Lower leg skin (tissue), 3 donors: Measurements from ENCODE around the gene CNGA4.

Experiments used
- POLR2A ChIP-seq, 2 donors: fragments of 450-650 bp; IDR thresholded peaks; one replicate each; pipeline ENCODE4 v1.6.1; 2016 to 2017; ENCODE audit warnings: antibody characterized with exemption in 2 of 2, mild to moderate bottlenecking in 1 of 2, moderate library complexity in 1 of 2
- TF ChIP-seq, protein P1 (sequence below), 3 donors: fragments of 450-650 bp; IDR thresholded peaks; one replicate each; pipeline ENCODE4 v1.5.1; 2016; ENCODE audit warnings: antibody characterized with exemption in 3 of 3, mild to moderate bottlenecking in 3 of 3, moderate library complexity in 2 of 3

DNA sequence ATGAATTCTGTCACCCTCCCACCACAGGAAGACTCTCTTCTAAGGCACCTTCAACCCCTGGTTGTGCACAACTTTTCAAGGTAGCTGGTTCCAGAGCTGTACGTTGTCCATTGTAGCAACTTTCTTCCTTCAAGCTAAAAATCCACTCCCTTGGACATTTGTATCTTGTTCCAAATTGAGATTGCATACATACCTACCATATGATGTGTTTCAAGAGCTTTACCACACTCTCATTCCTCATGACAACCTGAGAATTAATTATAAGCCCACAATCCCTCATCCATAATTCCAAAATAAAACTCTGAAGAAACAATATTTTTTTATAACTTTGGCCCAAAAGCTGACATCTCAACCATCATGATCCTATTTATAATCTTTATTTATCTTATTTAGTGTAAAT lies 36.8 kb upstream of the CNGA4 start:
- TF ChIP-seq, protein P1, sequence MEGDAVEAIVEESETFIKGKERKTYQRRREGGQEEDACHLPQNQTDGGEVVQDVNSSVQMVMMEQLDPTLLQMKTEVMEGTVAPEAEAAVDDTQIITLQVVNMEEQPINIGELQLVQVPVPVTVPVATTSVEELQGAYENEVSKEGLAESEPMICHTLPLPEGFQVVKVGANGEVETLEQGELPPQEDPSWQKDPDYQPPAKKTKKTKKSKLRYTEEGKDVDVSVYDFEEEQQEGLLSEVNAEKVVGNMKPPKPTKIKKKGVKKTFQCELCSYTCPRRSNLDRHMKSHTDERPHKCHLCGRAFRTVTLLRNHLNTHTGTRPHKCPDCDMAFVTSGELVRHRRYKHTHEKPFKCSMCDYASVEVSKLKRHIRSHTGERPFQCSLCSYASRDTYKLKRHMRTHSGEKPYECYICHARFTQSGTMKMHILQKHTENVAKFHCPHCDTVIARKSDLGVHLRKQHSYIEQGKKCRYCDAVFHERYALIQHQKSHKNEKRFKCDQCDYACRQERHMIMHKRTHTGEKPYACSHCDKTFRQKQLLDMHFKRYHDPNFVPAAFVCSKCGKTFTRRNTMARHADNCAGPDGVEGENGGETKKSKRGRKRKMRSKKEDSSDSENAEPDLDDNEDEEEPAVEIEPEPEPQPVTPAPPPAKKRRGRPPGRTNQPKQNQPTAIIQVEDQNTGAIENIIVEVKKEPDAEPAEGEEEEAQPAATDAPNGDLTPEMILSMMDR (IDR thresholded peaks at IDR 0.05): no peak
- TF ChIP-seq POLR2A (IDR thresholded peaks at IDR 0.05): no peak
